Spinal cord (tissue), 10 donors: ENCODE measurements around the gene TUBG2. TPM values are rescaled to one million over a fixed set of nuclear protein-coding genes. Genes with fewer than 3 reads are reported as not detected.

Experiments
- DNase-seq, 6 donors: peaks; one replicate each; pipeline versions ENCODE4 v3.0.0 to v3.0.0-alpha.2; 2013 to 2015; ENCODE audit warnings: low spot score in 6 of 6, low read depth in 4 of 6
- H3K27ac ChIP-seq: one replicate; pipeline ENCODE4 v1.5.1; 2013; ENCODE audit warnings: low read depth, low read length, control low read depth
- H3K27me3 ChIP-seq: one replicate; pipeline ENCODE4 v1.6.1; 2013; ENCODE audit warnings: low read length; ENCODE audit not compliant: control insufficient read depth, insufficient read depth
- H3K36me3 ChIP-seq: one replicate; pipeline ENCODE4 v1.6.1; 2013; ENCODE audit warnings: low read length; ENCODE audit not compliant: control insufficient read depth, insufficient read depth
- H3K4me1 ChIP-seq: one replicate; pipeline ENCODE4 v1.6.1; 2013; ENCODE audit warnings: low read length; ENCODE audit not compliant: control insufficient read depth, insufficient read depth
- H3K4me3 ChIP-seq: one replicate; pipeline ENCODE4 v1.5.1; 2013; ENCODE audit warnings: low read depth, low read length, control low read depth
- H3K9me3 ChIP-seq: one replicate; pipeline ENCODE4 v1.6.1; 2013; ENCODE audit warnings: low read length; ENCODE audit not compliant: control insufficient read depth, insufficient read depth
- WGBS: methylation state at CpG from one replicate; pipeline ENCODE4 v1.1.5; 2013; ENCODE audit warnings: missing lambda C conversion rate; ENCODE audit not compliant: insufficient coverage; 5-methylcytosine and 5-hydroxymethylcytosine counted together
- polyA plus RNA-seq, 2 donors: library from polyadenylated mRNA; unstranded; fragments of 120-200 nt; gene quantifications; one replicate each; pipeline ENCODE4 v1.2.1, GENCODE V29; 2013; ENCODE audit not compliant: insufficient read length in 2 of 2
- total RNA-seq, 2 donors: library from RNA; depleted of rRNA in 1 of 2; stranded (reverse); fragments of 120-200 nt in 1 of 2; fragments of >200 nt in 1 of 2; gene quantifications; one replicate each; pipeline versions ENCODE4 v1.2.3 to v1.2.4, GENCODE V29; 2013 to 2014
- donor health status: healthy.

Gene TUBG2
- total and polyA plus RNA-seq, 4 donors: 21.1 to 85.6 (median 44.6) TPM

GRCh38 chr17:42694524-42694923, 35.4 kb downstream of the TUBG2 start:
- H3K27ac ChIP-seq: no peak overlapping the region
- no peak overlapping the region for H3K4me3 ChIP-seq
- peaks cover 86% of the 10 kb centered on the region for H3K36me3 ChIP-seq
- no peaks in the 10 kb centered on the region for H3K4me1 ChIP-seq
- H3K27me3 ChIP-seq: no peaks in the 10 kb centered on the region
- no peaks in the 10 kb centered on the region for H3K9me3 ChIP-seq
- no peak for DNase-seq
- no CpG with 5 or more reads among the region's 3 CpGs for WGBS

DNA sequence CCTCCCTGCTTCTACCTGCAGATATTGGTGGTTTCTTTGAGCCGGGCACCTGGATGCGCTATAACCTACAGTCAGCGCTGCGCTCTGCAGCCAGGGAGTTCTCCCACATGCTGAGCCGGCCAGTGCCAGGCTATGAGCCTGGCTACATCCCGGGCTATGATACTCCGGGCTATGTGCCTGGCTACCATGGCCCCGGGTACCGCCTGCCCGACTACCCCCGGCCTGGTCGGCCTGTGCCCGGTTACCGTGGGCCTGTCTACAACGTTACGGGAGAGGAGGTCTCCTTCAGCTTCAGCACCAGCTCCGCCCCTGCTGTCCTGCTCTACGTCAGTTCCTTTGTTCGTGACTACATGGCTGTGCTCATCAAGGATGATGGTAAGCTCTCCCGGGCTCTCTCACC, 36.4 kb downstream of the TUBG2 start:
- no peak for DNase-seq
- Histone ChIP-seq H3K36me3 (peaks cover 77% of the 10 kb centered on the region), H3K27ac (no peak overlapping the region), H3K4me3 (no peak overlapping the region), H3K4me1 (no peaks in the 10 kb centered on the region), H3K27me3 (no peaks in the 10 kb centered on the region), H3K9me3 (no peaks in the 10 kb centered on the region)
- 92% methylated on average over 18 of the region's 20 CpGs for WGBS

DNA sequence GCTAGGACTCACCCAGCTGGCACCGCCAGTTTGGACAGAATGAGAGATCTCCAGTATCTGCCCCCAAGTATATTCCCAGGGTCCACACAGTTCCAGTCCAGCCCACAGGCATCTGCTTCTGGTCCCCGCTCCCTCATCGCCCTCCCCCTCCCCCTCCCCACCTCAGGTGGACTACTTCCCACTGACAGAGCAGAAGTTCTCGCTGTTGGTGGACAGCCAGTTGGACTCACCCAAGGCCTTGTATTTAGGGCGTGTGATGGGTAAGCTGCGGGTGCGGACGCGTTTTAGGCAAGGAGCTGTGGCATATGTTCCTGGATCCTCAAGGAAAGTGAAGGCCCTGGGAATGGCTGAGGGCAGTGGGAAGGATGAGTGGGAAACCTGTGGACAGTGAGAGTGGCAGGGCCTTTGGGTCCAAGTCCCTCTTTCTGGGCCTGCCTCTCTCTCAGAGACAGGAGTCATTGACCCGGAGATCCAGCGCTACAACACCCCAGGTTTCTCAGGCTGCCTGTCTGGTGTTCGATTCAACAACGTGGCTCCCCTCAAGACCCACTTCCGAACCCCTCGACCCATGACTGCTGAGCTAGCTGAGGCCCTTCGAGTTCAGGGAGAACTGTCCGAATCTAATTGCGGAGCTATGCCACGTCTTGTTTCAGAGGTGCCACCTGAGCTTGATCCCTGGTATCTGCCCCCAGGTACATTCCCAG, 38.2 kb downstream of the TUBG2 start:
- no peak overlapping the region for H3K27ac ChIP-seq
- whole genome bisulfite sequencing: 94% methylated on average over 16 of the region's 19 CpGs
- peaks cover 76% of the 10 kb centered on the region for H3K36me3 ChIP-seq
- no peak overlapping the region for H3K4me3 ChIP-seq
- no peaks in the 10 kb centered on the region for H3K27me3 ChIP-seq
- DNase-seq: no peak
- H3K4me1 ChIP-seq: no peaks in the 10 kb centered on the region
- H3K9me3 ChIP-seq: no peaks in the 10 kb centered on the region

GRCh38 chr17:42698736-42699414, 39.8 kb downstream of the TUBG2 start:
- no peaks in the 10 kb centered on the region for H3K27me3 ChIP-seq
- peaks cover 76% of the 10 kb centered on the region for H3K36me3 ChIP-seq
- 67% methylated on average over 1 of the region's 2 CpGs for WGBS
- no peaks in the 10 kb centered on the region for H3K4me1 ChIP-seq
- DNase-seq: no peak
- no peaks in the 10 kb centered on the region for H3K9me3 ChIP-seq
- H3K27ac ChIP-seq: no peak overlapping the region
- no peak overlapping the region for H3K4me3 ChIP-seq

GRCh38 chr17:42699415-42699740, 40.3 kb downstream of the TUBG2 start:
- Histone ChIP-seq H3K4me1 (no peaks in the 10 kb centered on the region), H3K36me3 (peaks cover 76% of the 10 kb centered on the region), H3K9me3 (no peaks in the 10 kb centered on the region), H3K27ac (no peak overlapping the region), H3K27me3 (no peaks in the 10 kb centered on the region), H3K4me3 (no peak overlapping the region)
- DNase-seq: no peak
- 56% methylated on average over 2 of the region's 4 CpGs for WGBS

DNA sequence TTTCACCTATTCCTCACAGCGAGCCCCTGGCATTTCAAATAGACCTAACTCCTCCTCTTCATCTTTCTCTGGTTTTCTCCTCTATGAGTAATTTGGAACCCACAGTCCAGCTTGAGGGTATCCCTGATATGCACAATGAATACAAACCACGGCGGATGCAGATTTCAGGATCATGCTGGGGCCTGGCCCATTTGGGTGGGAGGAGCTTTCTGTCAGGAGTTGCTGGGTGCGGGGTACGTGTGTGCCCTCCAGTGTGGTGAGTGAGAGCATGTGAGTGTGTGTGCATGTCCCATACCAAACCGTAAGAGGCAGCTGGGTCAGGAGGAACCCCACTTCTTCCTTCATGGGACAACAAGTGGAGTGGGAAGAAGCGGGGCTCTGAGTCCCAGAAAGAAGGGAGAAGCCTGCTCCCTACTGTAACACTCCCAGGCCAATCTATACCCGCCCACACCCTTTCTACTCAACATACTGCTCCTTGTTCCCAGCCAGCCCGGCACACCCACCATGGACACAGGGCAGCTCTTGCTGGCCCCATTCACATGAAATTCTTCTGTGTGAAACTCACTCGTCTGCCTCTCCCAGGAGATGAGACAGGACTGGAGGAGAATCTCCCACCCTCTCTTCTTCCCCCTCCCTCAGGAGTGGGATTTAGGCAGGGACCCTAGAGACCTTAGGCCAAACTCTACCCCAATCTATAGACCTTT, 41.7 kb downstream of the TUBG2 start:
- Histone ChIP-seq H3K9me3 (no peaks in the 10 kb centered on the region), H3K4me1 (no peaks in the 10 kb centered on the region), H3K27me3 (no peaks in the 10 kb centered on the region), H3K27ac (no peak overlapping the region), H3K36me3 (peaks cover 78% of the 10 kb centered on the region), H3K4me3 (no peak overlapping the region)
- WGBS: 89% methylated on average over 4 of the region's 10 CpGs
- no peak for DNase-seq

DNA sequence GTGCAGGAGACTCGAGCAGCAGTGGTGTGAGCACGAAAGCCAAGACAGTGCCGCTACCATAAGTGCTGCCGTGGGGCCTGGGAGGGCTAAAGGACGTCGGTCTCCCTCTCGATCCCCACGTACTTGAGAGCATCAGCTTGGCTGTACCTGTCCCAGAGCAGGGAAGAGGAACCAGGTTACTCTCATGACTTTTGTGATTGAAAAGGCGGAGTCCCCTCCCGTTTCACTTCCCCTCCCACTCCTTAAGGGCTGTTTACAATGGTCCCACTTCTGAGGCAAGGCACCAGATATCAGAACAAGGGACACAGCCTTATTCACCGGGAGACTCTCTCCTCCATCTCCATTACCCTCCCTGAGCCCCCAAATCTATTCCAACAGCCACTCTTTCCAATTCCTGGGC, 43.4 kb downstream of the TUBG2 start:
- DNase-seq: no peak
- WGBS: 92% methylated on average over 11 of the region's 11 CpGs
- Histone ChIP-seq H3K9me3 (no peaks in the 10 kb centered on the region), H3K4me1 (no peaks in the 10 kb centered on the region), H3K36me3 (peaks cover 84% of the 10 kb centered on the region), H3K27ac (no peak overlapping the region), H3K27me3 (no peaks in the 10 kb centered on the region), H3K4me3 (no peak overlapping the region)

GRCh38 chr17:42704490-42704836, 45.4 kb downstream of the TUBG2 start:
- WGBS: no CpG with 5 or more reads among the region's 5 CpGs
- H3K27ac ChIP-seq: no peak overlapping the region
- H3K36me3 ChIP-seq: peaks cover 87% of the 10 kb centered on the region
- no peaks in the 10 kb centered on the region for H3K9me3 ChIP-seq
- DNase-seq: no peak
- H3K27me3 ChIP-seq: no peaks in the 10 kb centered on the region
- H3K4me1 ChIP-seq: no peaks in the 10 kb centered on the region
- H3K4me3 ChIP-seq: no peak overlapping the region

GRCh38 chr17:42704837-42705494, 45.9 kb downstream of the TUBG2 start:
- Histone ChIP-seq H3K4me3 (no peak overlapping the region), H3K27ac (no peak overlapping the region), H3K36me3 (peaks cover 92% of the 10 kb centered on the region), H3K27me3 (no peaks in the 10 kb centered on the region), H3K4me1 (no peaks in the 10 kb centered on the region), H3K9me3 (no peaks in the 10 kb centered on the region)
- WGBS: 100% methylated on average over 2 of the region's 8 CpGs
- DNase-seq: no peak
